8988T (cell line): ENCODE results near the gene DNM3.
"Not testable (repeated sequence)": the region's sequence is repeated elsewhere in the genome, so short reads cannot be mapped to it uniquely, and the experiment has no call there.

Experiments
- DNase-seq: peaks from one replicate; pipeline ENCODE4 v3.0.0; 2011

Gene DNM3

GRCh38 chr1:172344444-172344843 lies 503.1 kb downstream of the DNM3 start:
- DNase-seq: no peak

- DNase-seq: no peak
These were observed 503.8 kb downstream of the DNM3 start for GRCh38 chr1:172345077-172345476.

GRCh38 chr1:172347416-172347815 lies 506.1 kb downstream of the DNM3 start:
- no peak for DNase-seq

- DNase-seq: no peak
These were observed 509.6 kb downstream of the DNM3 start for GRCh38 chr1:172350856-172351255.

GRCh38 chr1:172351346-172351745 lies 510.0 kb downstream of the DNM3 start:
- no peak for DNase-seq

GRCh38 chr1:172351754-172352161 lies 510.5 kb downstream of the DNM3 start:
- DNase-seq: no peak

GRCh38 chr1:172352435-172352834 lies 511.1 kb downstream of the DNM3 start:
- no peak for DNase-seq

- DNase-seq: no peak
These were observed 513.3 kb downstream of the DNM3 start for GRCh38 chr1:172354291-172355274.

- DNase-seq: no peak
These were observed 515.3 kb downstream of the DNM3 start for GRCh38 chr1:172356620-172357019.

GRCh38 chr1:172357753-172358385 lies 516.6 kb downstream of the DNM3 start:
- no peak for DNase-seq

- no peak for DNase-seq
These were observed 518.2 kb downstream of the DNM3 start for GRCh38 chr1:172359491-172359999.

- no peak for DNase-seq
These were observed 519.2 kb downstream of the DNM3 start for GRCh38 chr1:172360511-172360910.

GRCh38 chr1:172360985-172361384 lies 519.7 kb downstream of the DNM3 start:
- DNase-seq: no peak

- DNase-seq: no peak
These were observed 522.6 kb downstream of the DNM3 start for GRCh38 chr1:172363852-172364251.

GRCh38 chr1:172371646-172372045 lies 530.3 kb downstream of the DNM3 start:
- DNase-seq: not testable (repeated sequence)

- DNase-seq: no peak
These were observed 532.6 kb downstream of the DNM3 start for GRCh38 chr1:172373864-172374263.

GRCh38 chr1:172375211-172375631 lies 533.9 kb downstream of the DNM3 start:
- no peak for DNase-seq

- no peak for DNase-seq
These were observed 535.1 kb downstream of the DNM3 start for GRCh38 chr1:172376431-172376830.

GRCh38 chr1:172377565-172377964 lies 536.3 kb downstream of the DNM3 start:
- no peak for DNase-seq

GRCh38 chr1:172378109-172378760 lies 536.9 kb downstream of the DNM3 start:
- no peak for DNase-seq

GRCh38 chr1:172380441-172381244 lies 539.3 kb downstream of the DNM3 start:
- no peak for DNase-seq

- no peak for DNase-seq
These were observed 540.6 kb downstream of the DNM3 start for GRCh38 chr1:172381946-172382345.
